GM23338 (cell line): ENCODE results near the gene UNC13D. TPM values are rescaled to one million over a fixed set of nuclear protein-coding genes. Genes with fewer than 3 reads are reported as not detected.

Experiments used
- ATAC-seq: fragments of 200-7000 bp; cut with Tn5 transposase; 3 replicates; pipeline ENCODE4 v1.9.1; 2020
- DNase-seq: peaks from one replicate; pipeline ENCODE4 v3.0.0-alpha.2; 2015; ENCODE audit warnings: low spot score
- H2AFZ ChIP-seq: fragments of 200-600 bp; sonication (generic); 2 replicates; pipeline ENCODE4 v1.8.0; 2016; ENCODE audit warnings: antibody characterized with exemption, mild to moderate bottlenecking, moderate library complexity
- H3F3A ChIP-seq: fragments of 200-600 bp; sonication (generic); replicated peaks from 2 replicates; pipeline ENCODE4 v1.8.0; 2017; ENCODE audit warnings: antibody characterized with exemption, mixed run types, low read depth
- H3K27ac ChIP-seq: fragments of 200-600 bp; sonication (generic); 2 replicates; pipeline ENCODE4 v1.6.1; 2016; ENCODE audit warnings: low read depth
- H3K27me3 ChIP-seq: fragments of 200-600 bp; sonication (generic); 2 replicates; pipeline ENCODE4 v1.8.0; 2016; ENCODE audit warnings: mild to moderate bottlenecking, mixed run types, moderate library complexity; ENCODE audit not compliant: insufficient read depth
- H3K36me3 ChIP-seq: fragments of 200-600 bp; sonication (generic); 2 replicates; pipeline ENCODE4 v1.8.0; 2016; ENCODE audit warnings: mild to moderate bottlenecking; ENCODE audit not compliant: insufficient read depth
- H3K4me1 ChIP-seq: fragments of 200-600 bp; sonication (generic); 2 replicates; pipeline ENCODE4 v1.8.0; 2016; ENCODE audit warnings: mild to moderate bottlenecking, moderate library complexity; ENCODE audit not compliant: insufficient read depth
- H3K4me2 ChIP-seq: fragments of 200-600 bp; sonication (generic); 2 replicates; pipeline ENCODE4 v1.7.1; 2017; ENCODE audit warnings: mixed run types
- H3K4me3 ChIP-seq: fragments of 200-600 bp; sonication (generic); 2 replicates; pipeline ENCODE4 v1.6.1; 2016; ENCODE audit warnings: mixed run types
- H3K79me2 ChIP-seq: fragments of 200-600 bp; sonication (generic); replicated peaks from 2 replicates; pipeline ENCODE4 v1.8.0; 2017; ENCODE audit warnings: mild to moderate bottlenecking; ENCODE audit not compliant: insufficient read depth
- H3K9me2 ChIP-seq: fragments of 200-600 bp; sonication (generic); 2 replicates; pipeline ENCODE4 v1.8.0; 2017; ENCODE audit not compliant: insufficient read depth
- H4K20me1 ChIP-seq: fragments of 200-600 bp; sonication (generic); replicated peaks from 2 replicates; pipeline ENCODE4 v1.8.0; 2017; ENCODE audit warnings: mild to moderate bottlenecking; ENCODE audit not compliant: insufficient read depth
- H3K27ac Mint-ChIP-seq: 2 replicates; pipeline ENCODE4 v1.8.0; 2020; ENCODE audit warnings: inconsistent platforms, mild to moderate bottlenecking, moderate library complexity, mixed read lengths
- H3K27me3 Mint-ChIP-seq: 3 replicates; pipeline ENCODE4 v1.8.0; 2022; ENCODE audit warnings: low read depth, mild to moderate bottlenecking, moderate library complexity, mixed read lengths, inconsistent platforms; ENCODE audit not compliant: insufficient read depth, poor library complexity
- H3K36me3 Mint-ChIP-seq: 3 replicates; pipeline ENCODE4 v1.8.0; 2021; ENCODE audit warnings: low read depth, mild to moderate bottlenecking, inconsistent platforms, moderate library complexity, mixed read lengths
- H3K4me1 Mint-ChIP-seq: 3 replicates; pipeline ENCODE4 v1.8.0; 2020; ENCODE audit warnings: mild to moderate bottlenecking, inconsistent platforms, mixed read lengths
- H3K4me3 Mint-ChIP-seq: 3 replicates; pipeline ENCODE4 v1.8.0; 2021; ENCODE audit warnings: moderate library complexity, mild to moderate bottlenecking, inconsistent platforms, mixed read lengths
- H3K9me3 Mint-ChIP-seq: 3 replicates; pipeline ENCODE4 v1.8.0; 2020; ENCODE audit warnings: moderate library complexity, mild to moderate bottlenecking, inconsistent platforms, mixed read lengths
- CREB1 ChIP-seq: fragments of 250-450 bp; sonication (Bioruptor Pico); IDR thresholded peaks from 2 replicates; pipeline ENCODE4 v1.5.0; 2020; ENCODE audit warnings: low read depth, mild to moderate bottlenecking, moderate library complexity
- EZH2 ChIP-seq: fragments of 200-600 bp; sonication (generic); IDR thresholded peaks from one replicate; pipeline ENCODE4 v1.8.0; 2017; ENCODE audit warnings: antibody characterized with exemption, mild to moderate bottlenecking, low read depth; ENCODE audit not compliant: unreplicated experiment
- EZH2phosphoT487 ChIP-seq: fragments of 200-600 bp; sonication (generic); IDR thresholded peaks from one replicate; pipeline ENCODE4 v1.8.1; 2018; ENCODE audit warnings: antibody characterized with exemption; ENCODE audit not compliant: unreplicated experiment
- JUNB ChIP-seq: IDR thresholded peaks from one replicate; pipeline ENCODE4 v1.6.1; 2016; ENCODE audit warnings: antibody characterized with exemption; ENCODE audit not compliant: unreplicated experiment
- NANOG ChIP-seq: IDR thresholded peaks from 2 replicates; pipeline ENCODE4 v1.6.1; 2016; ENCODE audit warnings: antibody characterized with exemption, borderline replicate concordance
- POLR2AphosphoS5 ChIP-seq: IDR thresholded peaks from 2 replicates; pipeline ENCODE4 v1.6.1; 2016; ENCODE audit warnings: antibody characterized with exemption, low read depth
- STAT1 ChIP-seq: IDR thresholded peaks from one replicate; pipeline ENCODE4 v1.6.1; 2016; ENCODE audit warnings: antibody characterized with exemption; ENCODE audit not compliant: unreplicated experiment
- ZNF114 ChIP-seq: fragments of 250-450 bp; sonication (Bioruptor Pico); IDR thresholded peaks from 2 replicates; pipeline ENCODE4 v1.5.0; 2020; ENCODE audit warnings: mild to moderate bottlenecking, moderate library complexity
- ZNF331 ChIP-seq: fragments of 250-450 bp; sonication (Bioruptor Pico); IDR thresholded peaks from 2 replicates; pipeline ENCODE4 v1.5.0; 2020; ENCODE audit warnings: low read depth, mild to moderate bottlenecking, moderate library complexity
- polyA plus RNA-seq: library from polyadenylated mRNA; unstranded; fragments of >200 nt; fragmentation: Nextera tagmentation; extraction: Ambion mirVana; gene quantifications from 2 replicates; pipeline ENCODE4 v1.2.1, GENCODE V29; 2016
- total RNA-seq: library from RNA; depleted of rRNA; stranded (reverse); fragments of >200 nt; shearing (Covaris generic); gene quantifications from 2 replicates; pipeline ENCODE4 v1.2.3, GENCODE V29; 2014
- TF ChIP-seq, protein P1 (sequence below): fragments of 250-450 bp; sonication (Bioruptor Pico); IDR thresholded peaks from 2 replicates; pipeline ENCODE4 v1.5.0; 2020; ENCODE audit warnings: mild to moderate bottlenecking, moderate library complexity
- TF ChIP-seq, protein P2 (sequence below): IDR thresholded peaks from one replicate; pipeline ENCODE4 v1.6.1; 2018; ENCODE audit warnings: antibody characterized with exemption; ENCODE audit not compliant: unreplicated experiment
- TF ChIP-seq, protein P3 (sequence below), 2 experiments: fragments of 200-600 bp in 1 of 2; sonication (generic) in 1 of 2; conservative IDR thresholded peaks; 2 replicates each; pipeline versions ENCODE4 v1.5.1 to v1.6.1; 2016 to 2017; ENCODE audit warnings: antibody characterized with exemption in 2 of 2, low read depth in 2 of 2, mild to moderate bottlenecking in 2 of 2, moderate library complexity in 1 of 2
- TF ChIP-seq, protein P4 (sequence below): IDR thresholded peaks from 2 replicates; pipeline ENCODE4 v1.6.1; 2016; ENCODE audit warnings: antibody characterized with exemption

The UNC13D gene
- total and polyA plus RNA-seq, 2 experiments from 2014 or later: 5.9 to 10.8 TPM

DNA sequence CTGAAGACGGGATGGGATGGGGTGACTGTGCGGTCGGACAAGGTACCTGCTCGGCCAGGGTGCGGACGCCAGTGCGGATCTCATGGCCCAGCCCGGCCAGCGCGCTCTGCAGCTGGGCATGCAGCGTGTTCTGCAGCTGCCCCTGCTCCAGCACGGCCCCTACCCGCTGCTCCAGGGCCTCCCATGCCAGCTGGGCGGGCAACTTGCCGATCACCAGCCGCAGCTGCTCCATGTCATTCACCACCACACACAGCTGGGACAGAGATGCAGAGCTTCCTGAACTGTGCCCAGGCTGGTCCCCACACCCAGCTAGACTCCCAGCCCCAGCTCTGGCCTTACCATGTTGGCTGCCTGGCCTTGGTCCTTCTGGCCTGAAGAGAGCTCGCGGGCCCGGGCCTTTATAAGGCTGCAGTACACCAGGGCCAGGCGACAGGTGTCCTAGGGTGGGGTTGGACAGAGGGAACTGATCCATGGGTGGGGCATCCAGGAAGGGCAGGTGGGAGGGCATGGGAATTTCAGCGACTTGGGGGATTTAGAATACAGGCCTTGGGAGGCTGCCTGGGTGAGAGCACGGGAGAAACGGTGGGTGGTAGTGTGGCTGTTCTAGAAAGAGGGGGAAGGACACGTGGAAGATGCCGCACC is 9.8 kb downstream of the UNC13D start:
- no peaks in the 10 kb centered on the region for H4K20me1 ChIP-seq
- peaks cover 31% of the 10 kb centered on the region for H3K4me1 ChIP-seq
- TF ChIP-seq ZNF114 (CRISPR knock-in tag): no peak
- TF ChIP-seq POLR2AphosphoS5: no peak
- no peak for TF ChIP-seq NANOG
- TF ChIP-seq CREB1 (CRISPR knock-in tag): no peak
- TF ChIP-seq JUNB: no peak
- TF ChIP-seq, protein P1, sequence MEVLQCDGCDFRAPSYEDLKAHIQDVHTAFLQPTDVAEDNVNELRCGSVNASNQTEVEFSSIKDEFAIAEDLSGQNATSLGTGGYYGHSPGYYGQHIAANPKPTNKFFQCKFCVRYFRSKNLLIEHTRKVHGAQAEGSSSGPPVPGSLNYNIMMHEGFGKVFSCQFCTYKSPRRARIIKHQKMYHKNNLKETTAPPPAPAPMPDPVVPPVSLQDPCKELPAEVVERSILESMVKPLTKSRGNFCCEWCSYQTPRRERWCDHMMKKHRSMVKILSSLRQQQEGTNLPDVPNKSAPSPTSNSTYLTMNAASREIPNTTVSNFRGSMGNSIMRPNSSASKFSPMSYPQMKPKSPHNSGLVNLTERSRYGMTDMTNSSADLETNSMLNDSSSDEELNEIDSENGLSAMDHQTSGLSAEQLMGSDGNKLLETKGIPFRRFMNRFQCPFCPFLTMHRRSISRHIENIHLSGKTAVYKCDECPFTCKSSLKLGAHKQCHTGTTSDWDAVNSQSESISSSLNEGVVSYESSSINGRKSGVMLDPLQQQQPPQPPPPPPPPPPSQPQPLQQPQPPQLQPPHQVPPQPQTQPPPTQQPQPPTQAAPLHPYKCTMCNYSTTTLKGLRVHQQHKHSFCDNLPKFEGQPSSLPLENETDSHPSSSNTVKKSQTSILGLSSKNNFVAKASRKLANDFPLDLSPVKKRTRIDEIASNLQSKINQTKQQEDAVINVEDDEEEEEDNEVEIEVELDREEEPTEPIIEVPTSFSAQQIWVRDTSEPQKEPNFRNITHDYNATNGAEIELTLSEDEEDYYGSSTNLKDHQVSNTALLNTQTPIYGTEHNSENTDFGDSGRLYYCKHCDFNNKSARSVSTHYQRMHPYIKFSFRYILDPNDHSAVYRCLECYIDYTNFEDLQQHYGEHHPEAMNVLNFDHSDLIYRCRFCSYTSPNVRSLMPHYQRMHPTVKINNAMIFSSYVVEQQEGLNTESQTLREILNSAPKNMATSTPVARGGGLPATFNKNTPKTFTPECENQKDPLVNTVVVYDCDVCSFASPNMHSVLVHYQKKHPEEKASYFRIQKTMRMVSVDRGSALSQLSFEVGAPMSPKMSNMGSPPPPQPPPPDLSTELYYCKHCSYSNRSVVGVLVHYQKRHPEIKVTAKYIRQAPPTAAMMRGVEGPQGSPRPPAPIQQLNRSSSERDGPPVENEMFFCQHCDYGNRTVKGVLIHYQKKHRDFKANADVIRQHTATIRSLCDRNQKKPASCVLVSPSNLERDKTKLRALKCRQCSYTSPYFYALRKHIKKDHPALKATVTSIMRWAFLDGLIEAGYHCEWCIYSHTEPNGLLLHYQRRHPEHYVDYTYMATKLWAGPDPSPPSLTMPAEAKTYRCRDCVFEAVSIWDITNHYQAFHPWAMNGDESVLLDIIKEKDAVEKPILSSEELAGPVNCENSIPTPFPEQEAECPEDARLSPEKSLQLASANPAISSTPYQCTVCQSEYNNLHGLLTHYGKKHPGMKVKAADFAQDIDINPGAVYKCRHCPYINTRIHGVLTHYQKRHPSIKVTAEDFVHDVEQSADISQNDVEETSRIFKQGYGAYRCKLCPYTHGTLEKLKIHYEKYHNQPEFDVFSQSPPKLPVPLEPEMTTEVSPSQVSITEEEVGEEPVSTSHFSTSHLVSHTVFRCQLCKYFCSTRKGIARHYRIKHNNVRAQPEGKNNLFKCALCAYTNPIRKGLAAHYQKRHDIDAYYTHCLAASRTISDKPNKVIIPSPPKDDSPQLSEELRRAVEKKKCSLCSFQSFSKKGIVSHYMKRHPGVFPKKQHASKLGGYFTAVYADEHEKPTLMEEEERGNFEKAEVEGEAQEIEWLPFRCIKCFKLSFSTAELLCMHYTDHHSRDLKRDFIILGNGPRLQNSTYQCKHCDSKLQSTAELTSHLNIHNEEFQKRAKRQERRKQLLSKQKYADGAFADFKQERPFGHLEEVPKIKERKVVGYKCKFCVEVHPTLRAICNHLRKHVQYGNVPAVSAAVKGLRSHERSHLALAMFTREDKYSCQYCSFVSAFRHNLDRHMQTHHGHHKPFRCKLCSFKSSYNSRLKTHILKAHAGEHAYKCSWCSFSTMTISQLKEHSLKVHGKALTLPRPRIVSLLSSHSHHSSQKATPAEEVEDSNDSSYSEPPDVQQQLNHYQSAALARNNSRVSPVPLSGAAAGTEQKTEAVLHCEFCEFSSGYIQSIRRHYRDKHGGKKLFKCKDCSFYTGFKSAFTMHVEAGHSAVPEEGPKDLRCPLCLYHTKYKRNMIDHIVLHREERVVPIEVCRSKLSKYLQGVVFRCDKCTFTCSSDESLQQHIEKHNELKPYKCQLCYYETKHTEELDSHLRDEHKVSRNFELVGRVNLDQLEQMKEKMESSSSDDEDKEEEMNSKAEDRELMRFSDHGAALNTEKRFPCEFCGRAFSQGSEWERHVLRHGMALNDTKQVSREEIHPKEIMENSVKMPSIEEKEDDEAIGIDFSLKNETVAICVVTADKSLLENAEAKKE (CRISPR knock-in tag): no peak
- TF ChIP-seq EZH2: no peak
- no peak for TF ChIP-seq ZNF331
- no peak for TF ChIP-seq STAT1
- TF ChIP-seq, protein P2, sequence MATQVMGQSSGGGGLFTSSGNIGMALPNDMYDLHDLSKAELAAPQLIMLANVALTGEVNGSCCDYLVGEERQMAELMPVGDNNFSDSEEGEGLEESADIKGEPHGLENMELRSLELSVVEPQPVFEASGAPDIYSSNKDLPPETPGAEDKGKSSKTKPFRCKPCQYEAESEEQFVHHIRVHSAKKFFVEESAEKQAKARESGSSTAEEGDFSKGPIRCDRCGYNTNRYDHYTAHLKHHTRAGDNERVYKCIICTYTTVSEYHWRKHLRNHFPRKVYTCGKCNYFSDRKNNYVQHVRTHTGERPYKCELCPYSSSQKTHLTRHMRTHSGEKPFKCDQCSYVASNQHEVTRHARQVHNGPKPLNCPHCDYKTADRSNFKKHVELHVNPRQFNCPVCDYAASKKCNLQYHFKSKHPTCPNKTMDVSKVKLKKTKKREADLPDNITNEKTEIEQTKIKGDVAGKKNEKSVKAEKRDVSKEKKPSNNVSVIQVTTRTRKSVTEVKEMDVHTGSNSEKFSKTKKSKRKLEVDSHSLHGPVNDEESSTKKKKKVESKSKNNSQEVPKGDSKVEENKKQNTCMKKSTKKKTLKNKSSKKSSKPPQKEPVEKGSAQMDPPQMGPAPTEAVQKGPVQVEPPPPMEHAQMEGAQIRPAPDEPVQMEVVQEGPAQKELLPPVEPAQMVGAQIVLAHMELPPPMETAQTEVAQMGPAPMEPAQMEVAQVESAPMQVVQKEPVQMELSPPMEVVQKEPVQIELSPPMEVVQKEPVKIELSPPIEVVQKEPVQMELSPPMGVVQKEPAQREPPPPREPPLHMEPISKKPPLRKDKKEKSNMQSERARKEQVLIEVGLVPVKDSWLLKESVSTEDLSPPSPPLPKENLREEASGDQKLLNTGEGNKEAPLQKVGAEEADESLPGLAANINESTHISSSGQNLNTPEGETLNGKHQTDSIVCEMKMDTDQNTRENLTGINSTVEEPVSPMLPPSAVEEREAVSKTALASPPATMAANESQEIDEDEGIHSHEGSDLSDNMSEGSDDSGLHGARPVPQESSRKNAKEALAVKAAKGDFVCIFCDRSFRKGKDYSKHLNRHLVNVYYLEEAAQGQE: no peak
- TF ChIP-seq, protein P3, sequence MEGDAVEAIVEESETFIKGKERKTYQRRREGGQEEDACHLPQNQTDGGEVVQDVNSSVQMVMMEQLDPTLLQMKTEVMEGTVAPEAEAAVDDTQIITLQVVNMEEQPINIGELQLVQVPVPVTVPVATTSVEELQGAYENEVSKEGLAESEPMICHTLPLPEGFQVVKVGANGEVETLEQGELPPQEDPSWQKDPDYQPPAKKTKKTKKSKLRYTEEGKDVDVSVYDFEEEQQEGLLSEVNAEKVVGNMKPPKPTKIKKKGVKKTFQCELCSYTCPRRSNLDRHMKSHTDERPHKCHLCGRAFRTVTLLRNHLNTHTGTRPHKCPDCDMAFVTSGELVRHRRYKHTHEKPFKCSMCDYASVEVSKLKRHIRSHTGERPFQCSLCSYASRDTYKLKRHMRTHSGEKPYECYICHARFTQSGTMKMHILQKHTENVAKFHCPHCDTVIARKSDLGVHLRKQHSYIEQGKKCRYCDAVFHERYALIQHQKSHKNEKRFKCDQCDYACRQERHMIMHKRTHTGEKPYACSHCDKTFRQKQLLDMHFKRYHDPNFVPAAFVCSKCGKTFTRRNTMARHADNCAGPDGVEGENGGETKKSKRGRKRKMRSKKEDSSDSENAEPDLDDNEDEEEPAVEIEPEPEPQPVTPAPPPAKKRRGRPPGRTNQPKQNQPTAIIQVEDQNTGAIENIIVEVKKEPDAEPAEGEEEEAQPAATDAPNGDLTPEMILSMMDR (conservative IDR thresholded peaks at IDR 0.05; ENCODE audit: low read depth in 2 of 2): no peak
- no peak for TF ChIP-seq EZH2phosphoT487
- TF ChIP-seq, protein P4, sequence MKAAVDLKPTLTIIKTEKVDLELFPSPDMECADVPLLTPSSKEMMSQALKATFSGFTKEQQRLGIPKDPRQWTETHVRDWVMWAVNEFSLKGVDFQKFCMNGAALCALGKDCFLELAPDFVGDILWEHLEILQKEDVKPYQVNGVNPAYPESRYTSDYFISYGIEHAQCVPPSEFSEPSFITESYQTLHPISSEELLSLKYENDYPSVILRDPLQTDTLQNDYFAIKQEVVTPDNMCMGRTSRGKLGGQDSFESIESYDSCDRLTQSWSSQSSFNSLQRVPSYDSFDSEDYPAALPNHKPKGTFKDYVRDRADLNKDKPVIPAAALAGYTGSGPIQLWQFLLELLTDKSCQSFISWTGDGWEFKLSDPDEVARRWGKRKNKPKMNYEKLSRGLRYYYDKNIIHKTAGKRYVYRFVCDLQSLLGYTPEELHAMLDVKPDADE: no peak
- DNase-seq (no peak), ATAC-seq (no peak)
- H3K36me3 ChIP-seq: no peaks in the 10 kb centered on the region
- no peaks in the 10 kb centered on the region for H3K79me2 ChIP-seq
- Mint-ChIP-seq H3K9me3 (peaks cover 3% of the 10 kb centered on the region; the same call in 1 of the 3 replicates), H3K27me3 (peaks cover 10% of the 10 kb centered on the region), H3K27ac (no peak overlapping the region), H3K4me1 (peaks cover 37% of the 10 kb centered on the region), H3K4me3 (no peak overlapping the region; the same call in 2 of the 3 replicates), H3K36me3 (peaks cover 3% of the 10 kb centered on the region; the same call in 1 of the 3 replicates)
- H3K27ac ChIP-seq: no peak overlapping the region
- no peaks in the 10 kb centered on the region for H3K27me3 ChIP-seq
- H2AFZ ChIP-seq: no peak overlapping the region
- peaks cover 23% of the 10 kb centered on the region for H3F3A ChIP-seq
- no peak overlapping the region for H3K4me2 ChIP-seq
- no peak overlapping the region for H3K4me3 ChIP-seq
- H3K9me2 ChIP-seq: no peaks in the 10 kb centered on the region
